Fibroblast of pulmonary artery (primary cell): ENCODE measurements around the gene AARS2.

Experiments used
- DNase-seq: peaks from one replicate; pipeline ENCODE4 v3.0.0-alpha.2; 2010; ENCODE audit warnings: low read depth
- H3K4me3 ChIP-seq: replicated peaks from 2 replicates; pipeline ENCODE4 v1.5.1; 2011; ENCODE audit warnings: low read depth, mild to moderate bottlenecking, control low read depth, low read length, moderate library complexity
- CTCF ChIP-seq: IDR thresholded peaks from 2 replicates; pipeline ENCODE4 v1.5.1; 2011; ENCODE audit warnings: mild to moderate bottlenecking, control low read depth, low read length, inconsistent platforms; ENCODE audit errors: missing control alignments

AARS2 gene

DNA sequence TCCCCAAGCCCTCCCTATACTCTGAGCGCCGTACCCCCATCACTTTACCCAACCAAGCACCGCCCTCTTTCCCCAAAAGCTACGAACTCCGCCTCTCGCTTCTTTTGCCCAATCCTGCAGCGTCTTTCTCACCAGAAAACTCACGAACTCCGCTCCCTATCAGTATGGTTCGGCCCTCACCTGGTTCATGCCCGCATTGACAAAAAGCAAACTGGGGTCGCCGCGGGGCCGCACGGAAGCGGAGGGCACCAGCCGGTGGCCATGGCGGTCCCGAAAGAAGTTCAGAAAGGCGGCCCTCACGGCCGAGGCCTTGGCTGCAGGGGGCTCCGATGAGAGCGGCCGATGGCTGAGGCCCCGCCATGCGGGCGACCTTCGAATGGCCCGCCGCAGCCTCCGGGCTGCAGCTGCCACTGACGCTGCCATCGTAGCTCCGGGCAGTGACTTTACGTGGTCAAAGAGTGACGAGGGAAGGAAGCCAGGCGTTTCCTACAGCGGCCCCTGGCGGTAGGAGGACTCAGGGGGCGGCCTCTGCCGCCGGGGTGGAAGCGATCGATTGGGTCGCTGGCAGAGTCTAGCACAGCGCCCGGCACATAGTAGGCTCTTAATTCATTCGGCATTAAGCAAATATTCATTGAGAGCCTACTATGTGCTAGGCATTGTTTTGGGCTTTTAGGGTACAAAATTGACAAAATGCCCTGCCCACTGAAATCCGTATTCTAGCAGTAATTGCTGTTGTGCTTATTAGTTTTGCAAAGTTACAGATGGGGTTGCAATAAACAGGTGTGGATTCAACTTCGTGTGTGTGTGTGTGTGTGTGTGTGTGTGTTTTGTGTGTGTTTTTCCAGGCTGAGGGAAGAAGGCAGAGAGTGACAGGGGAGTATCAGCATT, at the start of gene AARS2:
Gene AARS2, minus strand, starts transcription at position 447 of the 888 bp plus-strand sequence. Its CDS starts 24 bp downstream, at position 423.
- DNase-seq = peak; percentile 89
- H3K4me3 ChIP-seq = peak within 1 kb of the TSS; percentile 97
- TF ChIP-seq CTCF = peak; percentile 99

DNA sequence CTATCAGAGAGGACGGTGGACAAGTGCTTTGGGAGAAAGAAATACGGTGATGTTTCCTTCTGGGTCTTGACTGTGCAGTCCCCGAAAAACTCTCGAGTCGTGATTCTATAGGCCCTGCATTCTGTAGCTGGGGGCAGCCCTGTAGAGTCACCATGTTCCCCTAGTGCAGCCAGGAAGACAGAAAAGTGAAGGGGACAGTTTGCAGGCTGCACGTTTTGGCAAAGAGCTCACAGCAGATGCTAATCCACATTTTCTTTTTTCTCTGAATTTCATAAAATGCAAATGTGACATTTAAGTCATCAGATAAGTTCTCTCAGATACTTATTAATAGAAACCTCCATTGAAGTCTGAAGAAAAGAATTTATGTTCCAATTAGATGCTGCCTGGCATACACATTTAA, 48.8 kb upstream of the AARS2 start:
- no peak overlapping the region for H3K4me3 ChIP-seq
- TF ChIP-seq CTCF = no peak
- no peak for DNase-seq

- TF ChIP-seq CTCF = no peak
Measured at GRCh38 chr6:44359973-44360372, 46.8 kb upstream of the AARS2 start.

DNA sequence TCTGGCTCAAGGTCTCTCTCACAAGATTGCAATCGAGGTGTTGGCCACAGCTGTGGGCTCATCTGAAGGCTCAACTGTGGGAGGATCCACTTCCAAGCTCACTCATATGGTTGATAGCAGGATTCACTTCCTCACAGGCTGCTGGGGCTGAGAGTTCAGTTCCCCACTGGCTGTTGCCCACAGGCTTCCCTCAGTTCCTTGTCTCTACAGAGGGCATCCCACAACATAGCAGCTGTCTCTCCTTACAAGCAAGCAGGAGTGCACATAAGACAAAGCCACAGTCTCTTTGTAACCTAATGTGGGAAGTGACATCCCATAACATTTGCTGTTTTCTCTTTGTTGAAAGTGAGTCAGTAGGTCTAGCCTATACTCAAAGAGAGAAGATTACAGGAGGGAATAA, 43.3 kb upstream of the AARS2 start:
- no peak for TF ChIP-seq CTCF
- DNase-seq = no peak

More at GRCh38 chr6:44359973-44360372, 46.8 kb upstream of the AARS2 start:
- DNase-seq = no peak
- H3K4me3 ChIP-seq = no peak overlapping the region

DNA sequence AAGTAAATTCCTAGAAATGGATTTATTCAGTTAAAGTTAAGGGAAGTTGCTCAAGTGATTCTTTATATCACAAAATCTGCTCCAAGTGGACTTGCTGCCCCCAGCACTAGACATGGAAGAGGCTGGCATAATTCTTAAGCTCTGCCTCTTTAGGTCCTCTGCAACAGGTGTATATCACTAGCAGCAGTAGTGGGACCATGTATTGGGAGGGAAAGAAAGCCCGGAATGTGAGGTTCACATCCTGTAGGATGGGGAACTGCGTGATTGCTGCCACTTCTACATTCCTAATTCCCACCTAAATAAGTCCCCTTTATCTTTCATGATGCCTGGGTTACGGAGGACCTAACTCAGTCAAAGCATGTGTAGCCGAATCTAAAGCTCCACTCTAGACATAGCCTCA, 42.5 kb upstream of the AARS2 start:
- DNase-seq = no peak
- no peak overlapping the region for H3K4me3 ChIP-seq
- no peak for TF ChIP-seq CTCF

More for the DNA sequence above, 43.3 kb upstream of the AARS2 start:
- H3K4me3 ChIP-seq = no peak overlapping the region

GRCh38 chr6:44353336-44353735, 40.2 kb upstream of the AARS2 start:
- TF ChIP-seq CTCF = no peak
- DNase-seq = no peak
- no peak overlapping the region for H3K4me3 ChIP-seq
